Measurements from ENCODE around the gene ATP6V1E1. TPM values are rescaled to one million over a fixed set of nuclear protein-coding genes. Genes with fewer than 3 reads are reported as not detected.
"Not testable (repeated sequence)": the region's sequence is repeated elsewhere in the genome, so short reads cannot be mapped to it uniquely, and the experiment has no call there.

The ATP6V1E1 gene
- total RNA-seq, 1 experiment from 2014 or later, result 125 TPM

- DNase-seq (ENCODE audit: low spot score), result no peak
Observed at GRCh38 chr22:17581056-17581455, 47.5 kb downstream of the ATP6V1E1 start.

DNA sequence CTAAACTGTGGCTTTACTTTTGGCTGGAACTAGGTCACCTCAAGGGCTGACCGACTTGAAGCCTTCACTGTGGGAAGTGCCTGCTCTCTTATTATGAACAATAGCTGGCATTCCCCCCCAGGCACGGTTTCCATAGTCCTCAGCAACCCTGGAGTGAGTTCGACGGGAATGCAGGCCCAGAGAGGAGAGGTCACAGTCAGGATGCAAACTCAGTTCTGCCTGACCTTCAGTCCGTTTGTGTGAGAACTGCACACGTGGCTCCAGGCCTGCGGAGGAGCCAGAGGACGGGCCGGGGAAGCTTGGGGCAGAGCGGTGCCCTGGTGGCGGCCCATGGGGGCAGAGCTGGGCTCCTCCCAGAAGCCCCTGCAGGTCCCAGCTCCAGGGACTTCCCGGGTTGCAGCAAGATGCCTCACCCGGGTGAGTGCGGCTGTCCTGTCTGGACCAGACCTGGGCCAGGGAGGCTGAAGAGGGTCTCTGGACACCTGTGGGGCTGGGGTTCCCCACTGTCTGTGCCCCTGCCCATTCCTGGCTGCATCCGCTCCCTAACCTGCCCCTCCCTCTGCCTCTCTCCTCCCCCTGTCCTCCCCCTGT, 48.0 kb downstream of the ATP6V1E1 start:
- peak; percentile 11 for DNase-seq (ENCODE audit: low spot score)

- DNase-seq (ENCODE audit: low spot score), result no peak
Observed at GRCh38 chr22:17579535-17579981, 49.0 kb downstream of the ATP6V1E1 start.

DNA sequence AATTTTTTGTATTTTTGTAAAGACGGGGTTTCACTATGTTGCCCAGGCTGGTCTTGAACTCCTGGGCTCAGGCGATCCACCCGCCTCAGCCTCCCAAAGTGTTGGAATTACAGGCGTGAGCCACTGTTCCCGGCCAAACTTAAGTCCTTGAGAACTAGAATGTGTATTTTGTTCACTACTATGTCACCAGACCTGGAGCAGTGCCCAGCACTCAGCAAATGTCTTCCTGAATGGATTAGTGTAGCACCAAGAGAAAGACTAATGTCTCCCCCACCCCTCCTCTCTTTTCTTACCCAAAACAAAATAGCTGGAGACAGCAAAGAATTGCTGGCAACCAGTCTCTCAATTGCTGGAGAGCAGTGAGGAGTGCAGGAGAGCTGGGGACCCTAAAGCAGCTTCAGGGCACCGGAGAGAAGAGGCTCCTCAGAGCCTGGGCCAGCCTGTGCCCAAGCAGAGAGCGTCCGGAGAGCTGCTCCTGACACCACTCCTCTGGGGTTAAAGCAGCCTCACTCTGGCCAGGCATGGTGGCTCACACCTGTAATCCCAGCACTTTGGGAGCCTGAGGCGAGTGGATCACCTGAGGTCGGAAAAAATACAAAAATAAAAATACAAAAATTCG, 50.3 kb downstream of the ATP6V1E1 start:
- peak; percentile 83 for DNase-seq (ENCODE audit: low spot score)

- peak; percentile 96 for DNase-seq (ENCODE audit: low spot score)
Observed at GRCh38 chr22:17576470-17576869, 52.1 kb downstream of the ATP6V1E1 start.

GRCh38 chr22:17575681-17576080, 52.9 kb downstream of the ATP6V1E1 start:
- no peak for DNase-seq (ENCODE audit: low spot score)

DNA sequence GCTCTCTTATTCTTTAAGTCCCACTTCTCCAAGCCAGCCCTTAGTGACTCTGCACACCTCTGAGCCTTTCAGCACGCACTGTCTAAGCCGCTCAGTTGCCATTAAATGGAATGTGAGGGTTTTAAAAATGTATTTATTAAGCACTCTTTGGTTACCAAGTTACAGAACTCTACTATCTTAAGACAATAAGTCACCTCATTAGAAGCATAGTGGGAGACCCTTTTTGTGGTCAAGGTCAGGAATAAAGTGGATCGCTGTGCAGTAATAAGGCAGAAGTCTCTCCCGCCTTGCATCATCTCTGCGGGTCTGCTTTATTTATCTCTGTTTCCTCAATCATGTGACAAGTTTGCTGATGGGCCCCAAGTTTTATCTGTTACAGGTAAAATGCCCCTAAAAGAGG, 53.4 kb downstream of the ATP6V1E1 start:
- no peak for DNase-seq (ENCODE audit: low spot score)

DNA sequence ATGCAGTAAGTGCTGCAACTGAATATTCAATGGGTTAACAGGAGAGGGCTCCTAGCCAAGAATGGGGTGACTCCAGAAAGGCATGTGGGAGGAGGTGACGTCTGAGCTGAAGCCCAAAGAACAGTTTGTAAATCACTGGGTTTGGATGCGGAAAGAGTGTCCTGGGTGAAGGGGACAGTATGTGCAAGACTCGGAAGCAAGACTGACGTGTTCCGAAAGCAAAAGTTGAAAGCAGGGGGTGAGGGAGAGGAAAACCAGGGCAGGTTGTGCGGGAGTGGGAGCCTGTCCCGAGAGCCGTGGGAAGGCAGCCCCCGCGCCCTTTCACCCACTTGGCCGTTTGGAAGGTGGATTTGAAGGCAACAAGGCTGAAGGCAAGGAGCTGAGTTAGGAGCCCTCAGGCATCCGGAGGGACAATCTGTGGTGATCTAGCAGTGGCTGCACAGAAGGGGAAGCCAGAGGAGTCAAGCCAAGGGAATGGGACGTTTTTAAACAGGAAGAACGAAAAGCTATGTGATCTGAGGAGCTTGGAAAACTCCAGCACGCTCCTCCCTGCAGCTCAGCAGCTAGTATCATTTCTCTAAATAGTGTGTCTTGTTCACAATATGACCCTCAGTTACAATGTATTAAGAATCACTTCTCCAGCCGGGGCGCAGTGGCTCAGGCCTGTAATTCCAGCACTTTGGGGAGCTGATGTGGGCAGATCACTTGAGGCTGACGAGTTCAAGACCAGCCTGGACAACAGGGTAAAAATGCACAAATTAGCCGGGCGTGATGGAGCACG, 57.5 kb downstream of the ATP6V1E1 start:
- peak; percentile 68 for DNase-seq (ENCODE audit: low spot score)

GRCh38 chr22:17569971-17570511, 58.5 kb downstream of the ATP6V1E1 start:
- DNase-seq (ENCODE audit: low spot score), result peak; percentile 12

DNA sequence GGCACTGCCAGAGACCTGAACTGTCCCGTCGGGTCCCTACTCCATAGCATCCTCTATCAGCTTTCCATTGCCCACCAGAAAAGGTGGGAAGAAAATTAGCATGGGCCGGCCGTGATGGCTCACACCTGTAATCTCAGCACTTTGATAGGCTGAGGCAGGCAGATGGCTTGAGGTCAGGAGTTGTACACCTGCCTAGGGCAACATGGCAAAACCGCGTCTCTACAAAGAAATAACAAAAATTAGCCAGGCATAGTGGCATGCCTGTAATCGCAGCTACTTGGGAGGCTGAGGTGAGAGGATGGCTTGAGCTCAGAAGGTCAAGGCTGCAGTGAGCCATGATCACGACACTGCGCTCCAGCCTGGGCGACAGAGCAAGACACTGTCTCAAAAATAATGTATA, 61.8 kb downstream of the ATP6V1E1 start:
- no peak for DNase-seq (ENCODE audit: low spot score)

DNA sequence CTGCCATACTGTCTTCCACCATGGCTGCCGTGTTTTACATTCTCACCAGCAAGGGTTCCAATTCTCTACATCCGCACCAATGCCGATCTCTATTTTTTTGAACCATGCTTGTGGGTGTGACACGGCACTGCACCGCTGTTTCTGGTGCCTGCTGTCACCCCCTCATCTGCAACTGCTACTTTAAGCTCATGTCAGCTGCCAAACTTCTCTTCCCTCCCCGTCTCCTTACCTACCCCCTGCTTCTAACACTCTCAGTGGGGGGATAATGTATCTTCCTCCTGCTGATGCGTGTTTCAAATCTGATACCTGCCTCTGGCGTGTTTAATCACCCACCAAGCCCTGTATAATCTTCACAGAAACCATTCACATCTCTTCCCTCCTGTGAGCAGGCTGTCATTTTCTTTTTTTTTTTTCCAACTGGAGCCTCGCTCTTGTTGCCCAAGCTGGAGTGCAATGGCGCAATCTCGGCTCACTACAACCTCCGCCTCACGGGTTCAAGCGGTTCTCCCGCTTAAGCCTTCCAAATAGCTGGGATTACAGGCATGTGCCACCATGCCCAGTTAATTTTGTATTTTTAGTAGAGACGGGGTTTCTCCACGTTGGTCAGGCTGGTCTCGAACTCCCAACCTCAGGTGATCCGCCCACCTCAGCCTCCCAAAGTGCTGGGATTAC, 62.4 kb downstream of the ATP6V1E1 start:
- DNase-seq (ENCODE audit: low spot score), result not testable (repeated sequence)

DNA sequence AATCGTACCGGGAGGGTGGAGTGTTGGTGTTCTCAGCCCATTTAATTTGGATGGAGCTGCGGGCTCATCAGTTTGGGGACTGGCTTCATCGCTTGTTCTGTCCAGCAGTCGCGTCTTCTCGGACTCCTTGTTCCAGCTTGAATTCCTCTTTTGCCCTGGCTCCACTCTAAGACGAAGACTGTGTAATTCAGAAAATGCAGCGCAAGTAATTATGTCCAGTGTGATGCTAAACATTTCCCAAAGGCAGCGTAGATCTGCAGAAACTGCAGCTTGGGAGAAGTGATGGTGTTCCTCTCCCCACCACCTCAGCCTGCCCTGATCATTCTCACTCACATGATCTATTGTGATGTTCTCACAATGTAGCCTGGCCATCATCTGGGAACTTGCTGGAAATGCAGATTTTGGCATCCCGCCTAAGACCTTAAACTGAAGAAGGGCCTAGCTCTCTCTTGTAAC, 64.6 kb downstream of the ATP6V1E1 start:
- DNase-seq (ENCODE audit: low spot score), result no peak

GRCh38 chr22:17562906-17563870, 65.4 kb downstream of the ATP6V1E1 start, which contains the start of gene SLC25A18:
TSS of gene SLC25A18 (plus strand) at chr22:17563498. CDS start at chr22:17579945, 16,447 bp downstream.
- no peak for DNase-seq (ENCODE audit: low spot score)

- DNase-seq (ENCODE audit: low spot score), result no peak
Observed at GRCh38 chr22:17559188-17559587, 69.4 kb downstream of the ATP6V1E1 start.

GRCh38 chr22:17554814-17555213, 73.7 kb downstream of the ATP6V1E1 start:
- no peak for DNase-seq (ENCODE audit: low spot score)

GRCh38 chr22:17552737-17553136, 75.8 kb downstream of the ATP6V1E1 start:
- no peak for DNase-seq (ENCODE audit: low spot score)

GRCh38 chr22:17549655-17550054, 78.9 kb downstream of the ATP6V1E1 start:
- DNase-seq (ENCODE audit: low spot score), result no peak

GRCh38 chr22:17549183-17549582, 79.4 kb downstream of the ATP6V1E1 start:
- DNase-seq (ENCODE audit: low spot score), result no peak

- DNase-seq (ENCODE audit: low spot score), result no peak
Observed at GRCh38 chr22:17548756-17549035, 79.9 kb downstream of the ATP6V1E1 start.

DNA sequence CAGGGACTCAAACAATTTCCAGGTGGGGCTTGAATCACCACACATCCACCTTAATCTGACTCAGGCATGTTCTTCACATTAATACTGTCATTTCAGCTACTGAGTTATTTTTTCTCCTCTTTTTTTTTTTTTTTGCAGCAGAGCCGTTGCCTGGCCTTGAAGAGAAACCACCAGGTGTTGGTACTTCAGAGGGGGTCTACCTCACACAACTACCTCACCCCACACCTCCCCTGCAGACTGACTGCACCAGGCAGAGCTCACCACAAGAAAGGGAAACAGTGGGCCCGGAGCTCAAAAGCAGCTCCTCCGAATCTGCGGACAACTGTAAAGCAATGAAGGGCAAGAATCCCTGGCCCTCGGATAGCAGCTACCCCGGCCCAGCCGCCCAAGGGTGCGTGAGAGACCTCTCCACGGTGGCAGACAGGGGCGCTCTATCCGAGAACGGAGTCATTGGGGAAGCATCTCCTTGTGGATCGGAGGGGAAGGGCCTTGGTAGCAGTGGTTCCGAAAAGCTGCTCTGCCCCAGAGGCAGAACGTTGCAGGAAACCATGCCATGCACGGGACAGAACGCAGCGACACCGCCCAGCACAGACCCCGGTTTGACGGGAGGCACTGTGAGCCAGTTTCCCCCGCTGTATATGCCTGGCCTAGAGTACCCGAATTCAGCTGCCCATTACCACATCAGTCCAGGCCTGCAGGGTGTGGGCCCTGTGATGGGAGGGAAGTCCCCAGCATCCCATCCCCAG, 80.4 kb downstream of the ATP6V1E1 start:
- DNase-seq (ENCODE audit: low spot score), result no peak

Data from H4 (cell line).